Measurements from ENCODE around the gene TSPAN13.

Gene TSPAN13

GRCh38 chr7:16727736-16728135 is 25.8 kb upstream of the TSPAN13 start:
- DNase-seq (ENCODE audit: low read depth) = no peak
- in situ Hi-C loops (cut with HindIII; ENCODE audit: low sequenced_read_pairs) = no loop called here
- H3K4me3 ChIP-seq (ENCODE audit: low read depth, low read length) = no peak overlapping the region
- TF ChIP-seq CTCF (IDR thresholded peaks at IDR 0.05; ENCODE audit: low read depth, low read length, missing control alignments) = no peak

DNA sequence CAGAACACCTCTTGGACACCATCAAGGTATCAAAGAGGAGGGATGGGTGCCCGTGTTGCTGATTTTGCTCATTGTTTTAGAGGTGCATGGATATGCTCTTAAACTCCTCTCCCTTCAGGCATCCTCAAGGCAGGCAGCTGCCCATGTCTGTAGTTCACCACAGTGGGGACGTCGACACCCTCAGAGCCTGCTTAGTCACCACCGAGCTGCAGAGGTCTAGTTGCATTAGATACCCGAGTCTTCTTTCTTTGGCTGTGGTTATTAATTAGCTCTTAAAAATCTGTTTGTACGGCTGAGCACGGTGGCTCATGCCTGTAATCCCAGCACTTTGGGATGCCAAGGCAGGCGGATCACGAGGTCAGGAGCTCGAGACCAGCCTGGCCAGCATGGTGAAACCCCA is 24.7 kb upstream of the TSPAN13 start:
- TF ChIP-seq CTCF (IDR thresholded peaks at IDR 0.05; ENCODE audit: low read depth, low read length, missing control alignments) = no peak
- DNase-seq (ENCODE audit: low read depth) = no peak
- in situ Hi-C loops (cut with HindIII; ENCODE audit: low sequenced_read_pairs) = no loop called here

GRCh38 chr7:16729541-16729940 is 24.0 kb upstream of the TSPAN13 start:
- no peak overlapping the region for H3K4me3 ChIP-seq (ENCODE audit: low read depth, low read length)
- no peak for DNase-seq (ENCODE audit: low read depth)
- in situ Hi-C loops (cut with HindIII; ENCODE audit: low sequenced_read_pairs) = no loop called here
- TF ChIP-seq CTCF (IDR thresholded peaks at IDR 0.05; ENCODE audit: low read depth, low read length, missing control alignments) = no peak

More for the DNA sequence above, 24.7 kb upstream of the TSPAN13 start:
- no peak overlapping the region for H3K4me3 ChIP-seq (ENCODE audit: low read depth, low read length)

- in situ Hi-C loops (cut with HindIII; ENCODE audit: low sequenced_read_pairs) = no loop called here
- DNase-seq (ENCODE audit: low read depth) = no peak
- TF ChIP-seq CTCF (IDR thresholded peaks at IDR 0.05; ENCODE audit: low read depth, low read length, missing control alignments) = no peak
- no peak overlapping the region for H3K4me3 ChIP-seq (ENCODE audit: low read depth, low read length)
These were observed 22.6 kb upstream of the TSPAN13 start for GRCh38 chr7:16730937-16731336.

DNA sequence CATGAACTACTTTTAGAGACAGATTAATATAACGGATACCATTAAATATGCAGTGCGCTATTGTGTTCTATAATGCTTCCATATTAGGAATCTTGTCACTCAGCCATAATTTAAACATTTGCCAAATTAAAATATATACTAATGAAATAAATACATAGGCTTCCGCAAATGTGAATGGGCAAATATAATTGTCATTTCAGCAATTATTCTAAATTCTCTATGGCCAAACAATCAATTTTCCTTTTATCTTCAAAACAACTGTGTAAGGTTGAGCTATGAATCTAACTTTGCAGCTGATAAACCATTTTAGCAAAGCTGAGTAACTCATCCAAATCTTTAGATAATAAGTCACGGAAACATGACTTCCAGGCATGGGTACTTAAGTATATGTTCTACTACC is 20.7 kb upstream of the TSPAN13 start:
- in situ Hi-C loops (cut with HindIII; ENCODE audit: low sequenced_read_pairs) = no loop called here
- TF ChIP-seq CTCF (IDR thresholded peaks at IDR 0.05; ENCODE audit: low read depth, low read length, missing control alignments) = no peak
- no peak for DNase-seq (ENCODE audit: low read depth)
- H3K4me3 ChIP-seq (ENCODE audit: low read depth, low read length) = no peak overlapping the region

DNA sequence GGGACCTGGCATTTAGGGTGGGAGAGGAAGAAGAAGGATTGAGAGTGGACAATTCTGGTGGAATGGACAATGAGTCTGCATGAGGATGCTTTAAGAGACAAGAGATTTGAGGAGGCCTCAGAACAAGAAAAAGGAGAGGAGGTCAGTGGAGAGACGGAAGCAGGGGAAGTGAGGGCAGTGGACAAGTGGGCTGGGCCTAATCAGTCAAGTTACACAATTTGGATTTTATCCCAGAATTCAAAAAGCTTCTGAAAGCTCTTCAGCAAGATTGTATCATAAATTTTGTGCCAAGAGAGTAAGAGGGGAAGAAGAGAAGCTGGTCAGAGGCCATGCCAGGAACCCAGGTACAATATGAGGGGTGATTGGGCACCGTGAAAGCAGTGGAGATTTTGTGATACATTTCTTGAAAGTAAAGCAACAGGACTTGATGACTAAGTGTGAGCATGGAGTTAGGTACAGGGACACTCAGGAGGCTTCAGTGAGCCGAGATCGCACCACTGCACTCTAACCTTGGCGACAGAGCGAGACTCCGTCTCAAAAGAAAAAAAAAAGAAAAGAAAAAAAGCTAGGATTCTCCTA is 19.3 kb upstream of the TSPAN13 start:
- in situ Hi-C loops (cut with HindIII; ENCODE audit: low sequenced_read_pairs) = no loop called here
- no peak for DNase-seq (ENCODE audit: low read depth)
- TF ChIP-seq CTCF (IDR thresholded peaks at IDR 0.05; ENCODE audit: low read depth, low read length, missing control alignments) = no peak
- no peak overlapping the region for H3K4me3 ChIP-seq (ENCODE audit: low read depth, low read length)

Data from astrocyte of the cerebellum (primary cell).